MM.1S (cell line): ENCODE results near the gene KCNQ1.

ENCODE experiments used
- CTCF ChIP-seq: fragments of 300-600 bp; sonication (generic); IDR thresholded peaks from 2 replicates; pipeline ENCODE4 v1.5.1; 2016; ENCODE audit warnings: antibody characterized with exemption, low read length, mixed read lengths
- EZH2 ChIP-seq: fragments of 300-600 bp; sonication (generic); optimal IDR thresholded peaks from 2 replicates; pipeline ENCODE3; 2017; ENCODE audit warnings: low read depth, mild to moderate bottlenecking, antibody characterized with exemption, low read length, mixed read lengths

- no peak for TF ChIP-seq CTCF
- no peak for TF ChIP-seq EZH2
Observed at GRCh38 chr11:2558397-2558796, 113.6 kb downstream of the KCNQ1 start.
